ENCODE measurements around the gene RBCK1.
"Not testable (repeated sequence)": the region's sequence is repeated elsewhere in the genome, so short reads cannot be mapped to it uniquely, and the experiment has no call there.

Gene RBCK1

DNA sequence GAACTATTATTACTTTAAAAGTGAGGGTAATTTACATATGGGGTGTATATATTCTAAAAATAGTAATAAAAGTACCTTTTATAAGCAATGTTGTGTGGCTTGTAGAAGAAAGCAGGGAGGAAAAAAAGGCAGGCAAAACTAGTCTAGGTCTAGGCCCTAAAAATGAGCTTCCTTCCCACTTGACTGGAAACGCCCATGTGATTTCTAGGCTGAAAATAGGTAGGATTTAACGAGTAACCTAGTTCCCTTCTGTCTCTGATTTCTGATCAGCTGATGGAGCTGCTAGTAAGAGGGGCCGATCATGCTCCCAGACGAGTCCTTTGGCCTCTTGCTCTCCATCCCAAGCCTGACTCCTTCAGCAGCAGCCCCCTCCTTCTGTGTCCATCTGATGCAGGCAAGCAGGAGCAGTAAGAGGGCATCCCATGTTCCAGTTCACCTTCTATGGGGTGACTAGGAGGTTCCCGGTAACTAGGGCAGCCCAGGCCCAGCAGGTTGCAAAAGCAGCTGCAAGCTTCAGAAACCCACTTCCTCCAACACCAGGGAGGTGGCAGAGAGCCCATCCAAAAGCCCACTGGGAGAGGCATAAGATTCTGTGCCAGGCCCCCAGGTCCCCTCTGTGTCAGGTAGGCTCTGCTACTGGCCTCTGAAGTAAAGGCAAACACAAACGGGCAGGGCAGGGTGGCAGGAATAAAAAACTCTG is 29.8 kb downstream of the RBCK1 start:
- DNase-seq (ENCODE audit: low read depth) = no peak

DNA sequence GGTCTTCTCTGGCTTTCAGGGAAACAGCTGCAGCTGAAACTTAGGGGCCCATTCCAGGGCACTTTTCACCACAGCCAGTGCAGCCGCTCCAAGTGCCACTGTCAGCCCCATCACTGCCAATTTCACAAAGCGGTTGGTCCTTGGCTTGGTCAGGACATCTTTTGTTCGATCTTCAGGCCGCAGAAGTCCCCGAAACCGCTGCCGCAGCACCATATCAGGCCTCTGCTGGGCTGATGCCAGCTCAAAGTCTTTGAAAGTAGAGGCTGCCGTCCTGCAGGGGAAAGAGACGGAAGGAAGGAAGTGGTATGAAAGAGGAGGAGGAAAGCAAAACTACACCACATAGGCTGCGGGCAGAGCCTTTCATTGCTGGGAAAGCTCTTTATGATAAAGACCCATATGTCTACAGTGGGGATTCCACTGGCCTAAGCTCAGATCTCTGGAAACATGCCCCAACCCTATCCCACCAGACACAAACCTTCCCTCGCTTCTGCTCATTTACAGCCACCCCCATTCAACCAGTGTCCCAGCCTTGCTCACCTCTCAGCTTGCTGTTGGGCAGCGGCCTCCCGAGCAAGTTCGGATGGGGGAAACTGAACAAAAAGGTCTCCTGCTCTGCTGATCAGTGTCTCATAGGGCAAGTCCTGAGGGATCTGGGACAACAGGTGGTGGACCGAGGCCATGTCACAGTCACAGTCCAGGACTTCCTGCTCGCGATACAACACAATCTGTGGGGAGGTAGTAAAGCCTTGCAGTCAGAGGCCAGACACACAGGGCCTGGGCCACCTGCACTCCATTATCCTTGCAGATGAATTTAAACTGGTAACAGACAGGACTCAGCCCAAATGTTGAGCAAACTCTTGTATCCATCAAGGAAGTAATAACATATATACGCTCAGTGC is 30.7 kb downstream of the RBCK1 start:
- DNase-seq (ENCODE audit: low read depth) = peak; percentile 57

DNA sequence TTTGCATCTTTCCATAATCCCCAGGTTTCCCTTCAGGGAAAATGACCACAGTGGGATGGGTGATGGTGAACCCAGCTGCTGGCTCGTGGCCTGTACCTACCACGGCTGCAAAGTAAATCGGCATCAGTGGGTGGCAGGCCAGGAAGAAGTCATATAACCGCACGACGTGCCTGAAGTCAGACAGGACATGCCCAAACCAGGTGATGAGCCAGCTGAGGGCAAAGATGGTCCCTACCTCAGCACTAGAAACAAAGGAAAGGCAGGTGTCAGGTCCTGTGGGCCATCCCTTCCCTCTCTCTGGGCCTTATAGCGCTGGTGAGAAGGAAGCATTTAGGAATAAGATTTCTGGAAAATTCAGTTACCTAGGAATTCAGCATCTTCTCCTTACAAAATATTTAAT is 32.0 kb downstream of the RBCK1 start:
- no peak for DNase-seq (ENCODE audit: low read depth)

- no peak for DNase-seq (ENCODE audit: low read depth)
These were observed 32.5 kb downstream of the RBCK1 start for GRCh38 chr20:440636-441035.

DNA sequence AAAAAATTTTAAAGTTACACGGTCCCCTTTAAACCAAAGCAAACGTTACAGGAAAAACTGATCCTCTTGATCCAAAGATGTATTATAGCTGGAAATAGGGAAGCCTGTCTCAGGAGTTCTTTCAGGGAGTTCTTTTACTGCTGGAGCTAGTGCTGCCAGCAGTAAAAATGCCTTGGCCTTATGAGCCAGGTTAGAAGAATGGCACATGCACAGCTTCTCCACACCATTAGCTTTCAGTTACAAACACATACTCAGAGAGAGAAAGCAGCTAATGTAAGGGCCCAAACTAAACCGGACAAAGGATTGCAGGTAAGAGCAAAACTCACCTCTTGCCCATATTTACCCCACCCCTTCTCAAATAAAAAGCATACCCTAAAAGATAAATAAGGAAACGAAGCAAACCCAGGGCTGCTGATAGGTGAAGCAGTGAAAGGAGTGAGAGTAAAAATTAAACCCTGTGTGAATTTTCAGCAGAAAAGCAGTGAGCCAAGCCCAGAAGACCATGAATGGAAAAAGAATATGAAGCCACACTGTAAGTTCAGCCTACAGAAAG is 35.2 kb downstream of the RBCK1 start:
- DNase-seq (ENCODE audit: low read depth) = no peak

DNA sequence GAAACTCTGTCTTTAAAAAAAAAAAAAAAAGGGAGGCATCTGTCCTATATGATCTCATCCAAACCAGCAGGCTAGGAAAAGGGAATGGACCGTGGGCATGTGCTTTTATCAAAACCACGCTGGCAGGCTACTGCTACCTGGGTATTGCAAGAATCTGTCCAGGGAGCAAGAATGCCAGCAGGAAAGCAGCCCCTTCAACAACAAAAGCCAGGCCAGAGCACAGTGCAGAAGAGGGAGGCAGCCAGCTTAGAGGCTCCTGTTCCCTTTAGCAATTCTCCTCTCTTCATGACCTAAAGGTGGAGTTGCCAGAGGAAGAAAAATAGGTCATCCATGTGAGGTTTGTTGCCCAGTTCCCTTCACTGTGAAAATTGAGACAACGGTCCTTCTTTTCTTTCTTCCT is 36.0 kb downstream of the RBCK1 start:
- no peak for DNase-seq (ENCODE audit: low read depth)

DNA sequence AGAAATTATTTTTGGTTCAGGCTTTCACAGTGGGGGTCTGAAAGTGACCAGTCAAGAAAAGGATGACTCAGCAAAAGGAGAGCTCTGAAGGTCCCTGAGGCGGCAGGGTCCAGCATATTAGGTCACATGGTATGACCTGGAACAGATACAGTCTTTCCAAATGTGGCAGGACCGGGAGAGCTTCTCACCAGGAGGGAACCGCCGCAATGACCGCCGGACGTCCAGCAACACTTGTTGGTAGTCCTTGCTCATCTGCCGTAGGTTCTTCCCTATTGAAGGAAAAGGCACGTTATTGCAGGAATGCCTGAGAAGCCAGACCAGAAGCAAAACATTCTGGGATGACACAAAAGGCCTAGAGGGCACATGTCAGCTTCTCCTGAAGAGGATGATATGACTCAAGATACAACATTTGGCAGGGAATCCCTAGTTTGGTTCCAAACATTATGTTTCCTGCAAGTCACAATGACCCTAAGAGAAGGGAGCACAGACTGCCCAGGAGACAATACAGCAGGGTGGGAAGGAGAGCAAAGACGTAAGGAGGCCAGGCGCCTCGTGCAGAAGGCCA is 36.8 kb downstream of the RBCK1 start:
- no peak for DNase-seq (ENCODE audit: low read depth)

DNA sequence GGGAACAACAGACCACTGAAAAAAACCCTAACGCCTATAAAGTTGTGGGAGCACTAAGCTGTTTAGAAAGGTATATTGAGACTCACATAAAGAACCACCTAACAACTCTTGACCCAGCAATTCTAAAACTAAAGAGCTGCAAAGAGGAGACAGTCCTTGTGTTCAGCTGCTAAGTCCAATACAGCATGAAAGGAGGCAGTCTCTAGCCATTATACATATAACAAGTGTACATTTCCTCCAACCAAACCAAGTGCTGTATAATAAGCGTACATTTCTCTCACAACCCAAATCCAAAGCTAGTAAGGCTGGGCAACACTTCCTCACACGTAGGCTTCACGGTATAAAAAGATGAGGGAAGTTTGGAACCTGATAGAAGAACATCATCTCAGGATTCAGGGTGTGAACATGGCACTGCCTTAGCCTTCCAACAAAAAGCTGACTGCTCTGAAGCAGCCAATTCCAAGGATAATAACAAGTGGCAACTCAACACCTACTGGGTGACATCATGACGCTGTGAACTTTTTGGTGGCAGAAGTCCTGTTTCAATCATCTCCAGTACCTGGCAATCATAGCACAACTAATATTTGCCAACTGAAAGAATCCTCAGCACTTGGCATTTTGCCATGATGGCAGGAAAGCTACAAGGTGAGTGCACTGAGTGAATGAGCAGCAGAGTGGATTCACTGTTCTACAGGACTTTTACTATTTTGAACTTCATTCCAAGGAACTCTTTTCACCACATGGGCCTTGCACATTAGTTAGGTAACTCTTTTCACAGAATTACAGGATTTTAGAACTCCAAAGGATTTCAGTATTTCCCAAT is 37.6 kb downstream of the RBCK1 start:
- DNase-seq (ENCODE audit: low read depth) = no peak

GRCh38 chr20:452021-452420 is 43.9 kb downstream of the RBCK1 start:
- DNase-seq (ENCODE audit: low read depth) = not testable (repeated sequence)

DNA sequence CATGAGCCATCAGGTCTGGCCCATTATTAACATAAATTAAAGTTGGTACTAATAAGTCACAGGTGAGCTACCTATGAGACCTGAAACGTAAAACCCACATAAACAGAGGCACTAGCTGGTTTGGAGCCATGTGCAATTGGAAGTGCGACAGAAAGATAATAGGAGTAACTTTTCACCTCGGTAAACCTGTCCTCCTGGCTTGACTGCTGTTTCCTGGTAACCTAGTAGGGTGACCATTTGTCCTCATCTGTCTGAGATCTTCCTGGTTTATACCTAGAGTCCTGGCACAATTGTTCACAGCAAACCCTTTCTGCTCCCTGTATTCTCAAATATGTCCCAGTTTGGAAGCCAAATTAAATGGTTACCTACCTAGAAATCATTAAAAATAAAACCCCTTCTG is 46.9 kb downstream of the RBCK1 start:
- DNase-seq (ENCODE audit: low read depth) = no peak

DNA sequence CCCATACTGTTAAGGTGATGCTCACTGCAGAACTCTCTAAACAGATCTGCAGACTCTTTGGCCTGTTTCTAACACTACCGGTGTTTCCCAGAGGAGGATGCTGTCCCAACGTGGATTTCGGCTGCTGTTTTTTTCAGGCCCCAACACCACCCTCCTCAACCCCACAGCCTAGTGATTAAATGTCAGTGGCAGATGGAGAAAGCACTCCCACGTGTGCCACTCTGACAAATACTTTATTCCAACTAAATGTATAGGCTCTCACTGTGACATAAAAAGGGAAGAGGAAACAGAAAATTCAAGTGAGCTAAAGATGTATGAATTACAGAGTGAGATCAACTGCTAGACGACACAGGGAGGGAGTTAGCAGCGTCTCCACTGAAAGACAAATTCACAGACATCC is 50.7 kb downstream of the RBCK1 start:
- DNase-seq (ENCODE audit: low read depth) = no peak

- no peak for DNase-seq (ENCODE audit: low read depth)
These were observed 52.1 kb downstream of the RBCK1 start for GRCh38 chr20:460180-460579.

- DNase-seq (ENCODE audit: low read depth) = no peak
These were observed 52.6 kb downstream of the RBCK1 start for GRCh38 chr20:460707-461106.

GRCh38 chr20:461254-462198 is 53.4 kb downstream of the RBCK1 start:
- DNase-seq (ENCODE audit: low read depth) = peak; percentile 34

GRCh38 chr20:462199-462991 is 54.3 kb downstream of the RBCK1 start, which contains the start of gene TBC1D20:
Gene TBC1D20, minus strand, starts transcription at chr20:462533. Its CDS starts 128 bp downstream, at chr20:462405.
- peak; percentile 75 for DNase-seq (ENCODE audit: low read depth)

DNA sequence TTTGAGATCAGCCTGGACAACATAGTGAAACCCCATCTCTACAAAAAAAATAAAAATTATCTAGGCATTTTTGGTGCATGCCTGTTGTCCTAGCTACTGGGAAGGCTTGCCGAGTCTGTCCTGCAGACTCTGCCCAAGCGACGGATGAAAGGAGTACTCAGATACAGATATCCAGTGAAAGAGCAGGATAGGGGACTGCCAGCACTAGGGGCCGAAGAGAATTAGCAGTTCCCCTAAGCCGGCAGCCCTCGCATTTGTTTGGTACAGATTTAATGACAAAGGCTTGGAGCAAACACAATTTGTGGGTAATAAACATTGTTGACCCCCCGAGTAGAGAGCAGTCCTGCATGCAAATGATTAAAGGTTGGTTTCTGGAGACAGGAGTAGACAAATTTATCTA is 59.7 kb downstream of the RBCK1 start:
- no peak for DNase-seq (ENCODE audit: low read depth)

GRCh38 chr20:469746-470490 is 61.8 kb downstream of the RBCK1 start:
- no peak for DNase-seq (ENCODE audit: low read depth)

DNA sequence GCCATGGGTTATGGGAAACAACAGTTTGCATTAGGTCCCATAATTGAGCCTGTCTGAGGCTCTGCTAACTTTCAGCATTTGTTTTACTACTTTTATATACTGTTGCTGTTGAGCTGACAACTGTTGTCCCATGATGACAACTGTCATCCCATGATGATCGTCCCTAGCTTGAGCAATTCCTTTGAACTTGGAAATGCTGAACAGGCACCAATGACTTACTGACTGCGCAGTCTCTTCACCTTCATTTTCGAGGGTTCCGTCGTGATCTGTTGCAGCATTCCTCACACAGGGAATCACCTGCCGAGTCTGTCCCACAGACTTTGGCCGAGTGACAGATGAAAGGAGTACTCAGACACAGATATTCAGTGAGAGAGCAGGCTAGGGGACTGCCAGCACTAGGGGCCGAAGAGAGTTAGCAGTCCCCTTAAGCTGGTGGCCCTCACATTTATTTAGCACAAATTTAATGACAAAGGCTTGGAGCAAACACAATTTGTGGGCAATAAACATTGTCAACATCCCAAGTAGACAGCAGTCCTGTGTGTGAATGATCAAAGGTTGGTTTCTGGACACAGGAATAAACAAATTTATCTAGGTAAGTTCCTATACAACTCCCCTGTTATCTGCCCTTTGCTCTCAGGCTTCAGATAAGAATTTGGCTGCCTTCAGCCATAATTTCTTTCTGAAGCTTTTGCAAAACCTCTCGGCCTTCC is 64.2 kb downstream of the RBCK1 start:
- DNase-seq (ENCODE audit: low read depth) = no peak
